AG09309 (cell line): ENCODE results near the gene TTPAL.

Source experiments
- DNase-seq: peaks from one replicate; pipeline ENCODE4 v3.0.0-alpha.2; 2010; ENCODE audit warnings: low read depth
- H3K4me3 ChIP-seq: 2 replicates; pipeline ENCODE4 v1.5.1; 2011; ENCODE audit warnings: mild to moderate bottlenecking, low read depth, low read length, moderate library complexity; ENCODE audit not compliant: control insufficient read depth
- TF ChIP-seq, protein P1 (sequence below): IDR thresholded peaks from 2 replicates; pipeline ENCODE4 v1.5.1; 2011; ENCODE audit warnings: mild to moderate bottlenecking, low read depth, low read length, inconsistent platforms; ENCODE audit not compliant: insufficient read depth, control insufficient read depth; ENCODE audit errors: missing control alignments

The TTPAL gene

DNA sequence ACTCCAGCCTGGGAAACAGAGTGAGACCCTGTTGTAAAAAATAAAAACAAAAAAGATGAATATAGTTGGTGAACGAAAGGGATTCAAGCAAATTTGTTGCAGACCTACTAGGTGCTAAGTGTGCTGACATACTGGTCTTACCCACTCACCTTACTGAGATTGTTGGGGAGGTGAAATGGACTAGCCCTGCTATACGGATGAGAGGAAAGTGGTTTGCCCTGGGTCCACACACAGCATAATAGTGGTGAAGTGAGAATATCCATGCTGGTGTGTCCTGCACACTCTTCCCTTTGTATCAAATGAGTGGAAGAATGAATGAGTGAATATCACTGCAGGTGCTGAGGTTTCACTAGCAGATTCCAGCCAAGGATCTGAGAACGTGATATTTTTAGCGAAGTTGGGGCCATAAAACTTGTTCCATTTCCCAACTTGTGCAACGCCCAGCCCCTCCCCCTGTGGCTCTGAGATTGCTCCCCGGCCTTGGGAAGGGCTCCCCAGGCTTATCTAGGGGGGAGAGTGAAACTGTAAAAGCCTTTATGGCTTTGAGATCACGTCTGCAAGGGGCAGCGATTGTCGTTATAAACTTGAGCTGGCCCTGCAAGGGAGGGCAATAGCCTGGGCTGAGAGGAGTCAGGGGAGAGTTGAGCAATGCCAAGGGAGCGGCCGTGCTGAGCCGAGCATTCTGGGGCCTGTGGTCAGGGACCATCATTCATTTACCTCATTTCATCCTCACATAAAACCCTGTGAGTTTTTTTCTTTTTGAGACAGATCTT, 33.2 kb upstream of the TTPAL start:
- no peak overlapping the region for H3K4me3 ChIP-seq
- peak; percentile 32 for DNase-seq
- TF ChIP-seq, protein P1, sequence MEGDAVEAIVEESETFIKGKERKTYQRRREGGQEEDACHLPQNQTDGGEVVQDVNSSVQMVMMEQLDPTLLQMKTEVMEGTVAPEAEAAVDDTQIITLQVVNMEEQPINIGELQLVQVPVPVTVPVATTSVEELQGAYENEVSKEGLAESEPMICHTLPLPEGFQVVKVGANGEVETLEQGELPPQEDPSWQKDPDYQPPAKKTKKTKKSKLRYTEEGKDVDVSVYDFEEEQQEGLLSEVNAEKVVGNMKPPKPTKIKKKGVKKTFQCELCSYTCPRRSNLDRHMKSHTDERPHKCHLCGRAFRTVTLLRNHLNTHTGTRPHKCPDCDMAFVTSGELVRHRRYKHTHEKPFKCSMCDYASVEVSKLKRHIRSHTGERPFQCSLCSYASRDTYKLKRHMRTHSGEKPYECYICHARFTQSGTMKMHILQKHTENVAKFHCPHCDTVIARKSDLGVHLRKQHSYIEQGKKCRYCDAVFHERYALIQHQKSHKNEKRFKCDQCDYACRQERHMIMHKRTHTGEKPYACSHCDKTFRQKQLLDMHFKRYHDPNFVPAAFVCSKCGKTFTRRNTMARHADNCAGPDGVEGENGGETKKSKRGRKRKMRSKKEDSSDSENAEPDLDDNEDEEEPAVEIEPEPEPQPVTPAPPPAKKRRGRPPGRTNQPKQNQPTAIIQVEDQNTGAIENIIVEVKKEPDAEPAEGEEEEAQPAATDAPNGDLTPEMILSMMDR = no peak

DNA sequence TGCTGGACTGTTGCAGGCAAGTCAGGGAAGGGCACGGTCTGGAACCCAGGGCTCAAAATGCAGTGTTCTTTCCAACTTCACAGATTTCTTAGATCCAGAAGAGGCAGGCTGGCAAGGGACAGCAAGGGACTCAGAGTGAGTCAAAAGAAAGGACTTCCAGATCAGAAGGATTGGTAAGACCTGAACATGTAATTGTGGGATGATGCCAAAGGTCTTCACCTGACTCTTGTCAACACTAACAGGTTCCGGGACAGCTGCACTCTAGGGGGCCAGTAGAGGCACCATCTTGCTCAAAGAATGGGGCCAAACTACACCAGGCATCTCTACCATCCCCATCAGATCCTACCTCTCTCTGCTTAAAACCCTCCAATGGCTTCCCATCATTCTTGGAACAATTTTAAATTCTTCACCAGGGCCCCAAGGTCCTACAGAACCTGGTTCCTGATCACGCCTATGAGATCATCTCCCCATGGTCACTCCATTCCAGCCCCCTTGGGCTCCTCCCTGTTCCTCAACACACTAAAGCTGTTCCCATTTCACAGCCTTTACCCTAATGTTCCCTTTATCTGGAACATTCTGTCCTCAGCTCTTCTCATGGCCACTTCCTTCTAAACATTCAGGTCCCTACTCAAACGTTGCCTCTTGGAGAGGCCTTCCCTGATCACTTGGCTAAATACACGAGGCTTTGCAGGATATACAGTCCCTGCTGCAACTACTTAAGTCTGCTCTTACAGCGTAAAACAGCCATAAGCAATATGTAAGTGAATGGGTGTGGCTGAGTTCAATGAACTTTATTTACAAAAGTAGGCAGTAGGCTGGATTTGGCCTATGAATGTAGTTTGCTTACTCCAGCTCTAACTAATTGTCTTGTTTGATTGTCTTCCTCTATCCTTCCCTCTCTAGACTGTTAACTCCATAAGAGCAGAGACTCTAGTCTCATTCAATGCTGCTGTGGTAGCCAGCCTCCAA, 29.6 kb upstream of the TTPAL start:
- no peak for DNase-seq
- TF ChIP-seq, protein P1 = no peak
- no peak overlapping the region for H3K4me3 ChIP-seq

DNA sequence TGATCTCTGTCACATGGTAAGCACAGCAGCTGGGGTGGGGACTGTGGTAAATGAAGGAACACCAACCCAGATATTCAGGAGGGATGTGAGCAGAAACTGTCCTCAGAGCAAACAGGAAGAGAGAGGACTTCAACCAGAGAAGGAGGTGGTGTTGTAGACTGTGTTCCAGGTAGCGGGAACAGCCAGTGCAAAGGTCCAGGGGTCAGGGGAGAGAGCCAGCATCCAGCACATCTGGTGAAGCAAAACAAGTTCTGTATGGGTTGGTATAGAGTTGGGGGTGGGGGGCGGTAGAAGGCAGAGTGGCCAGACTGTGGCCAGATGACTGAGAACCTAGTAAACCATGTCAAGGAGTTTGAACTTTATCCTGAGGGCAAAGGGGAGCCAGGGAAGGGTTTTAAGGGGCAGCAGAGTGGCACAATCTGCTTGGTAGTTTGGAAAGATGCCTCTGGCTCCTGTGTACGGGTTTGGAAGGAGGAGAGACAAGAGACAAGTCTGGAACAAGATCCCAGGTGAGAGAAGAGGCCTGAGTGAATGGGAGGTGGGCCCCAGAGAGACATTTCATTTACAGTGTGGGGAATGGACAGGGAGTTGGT, 27.8 kb upstream of the TTPAL start:
- no peak overlapping the region for H3K4me3 ChIP-seq
- DNase-seq = no peak
- TF ChIP-seq, protein P1 = no peak

DNA sequence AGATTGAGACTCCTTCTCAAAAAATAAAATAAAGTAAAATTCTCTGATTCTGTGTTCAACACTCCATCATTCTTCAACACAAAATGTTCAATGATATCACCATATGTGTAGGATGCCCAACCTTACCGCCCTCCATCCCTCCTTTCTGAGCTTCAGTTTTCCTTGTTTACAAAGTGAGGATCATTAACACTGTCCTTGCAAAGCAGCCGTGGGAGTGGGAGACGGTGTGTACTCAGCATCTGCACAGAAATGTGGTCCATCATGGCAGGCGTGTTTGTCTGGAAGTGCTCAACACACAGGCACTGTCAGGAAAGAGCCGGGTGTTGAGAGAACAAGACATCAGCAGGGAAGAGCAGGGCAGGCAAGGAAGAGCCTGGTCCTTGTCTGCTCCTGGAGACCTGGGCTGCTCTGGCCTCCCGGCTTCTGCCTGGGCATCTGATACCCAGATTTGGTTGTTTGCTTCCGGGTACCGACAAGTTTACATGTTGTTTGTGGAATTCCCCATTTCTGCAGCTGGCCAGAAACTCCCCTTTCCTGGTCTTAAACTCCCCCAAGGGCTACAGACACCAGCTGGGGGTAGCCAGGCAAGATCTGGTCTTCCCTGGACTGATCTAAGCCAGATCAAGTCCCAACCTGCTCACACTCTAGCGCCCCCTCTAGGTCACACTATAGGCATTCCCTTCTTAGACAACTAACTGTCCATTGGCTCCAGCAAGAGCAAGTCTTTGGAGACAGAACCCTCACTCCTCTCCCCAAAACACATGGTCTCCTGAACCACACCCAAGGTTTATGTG, 26.7 kb upstream of the TTPAL start:
- DNase-seq = no peak
- TF ChIP-seq, protein P1 = peak; percentile 23
- no peak overlapping the region for H3K4me3 ChIP-seq

DNA sequence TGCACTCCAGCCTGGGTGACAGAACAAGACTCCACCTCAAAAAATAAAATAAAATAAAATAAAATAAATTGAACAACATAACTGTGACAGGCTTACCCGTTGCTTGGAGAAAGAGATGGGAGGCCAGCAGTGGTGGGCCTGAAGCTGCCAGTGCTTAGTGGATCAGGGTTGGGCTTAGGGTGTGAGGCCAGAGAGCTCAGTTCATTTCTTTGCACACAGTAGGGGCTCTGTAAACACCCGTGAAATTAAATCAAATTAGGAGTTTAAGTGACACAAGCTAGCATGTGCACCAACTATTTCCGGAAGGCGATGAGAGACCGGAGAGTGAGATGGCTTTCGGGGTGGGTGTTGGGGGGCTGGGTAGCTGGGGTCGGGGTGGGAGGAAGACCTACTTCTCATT, 25.8 kb upstream of the TTPAL start:
- no peak overlapping the region for H3K4me3 ChIP-seq
- TF ChIP-seq, protein P1 = no peak
- no peak for DNase-seq

DNA sequence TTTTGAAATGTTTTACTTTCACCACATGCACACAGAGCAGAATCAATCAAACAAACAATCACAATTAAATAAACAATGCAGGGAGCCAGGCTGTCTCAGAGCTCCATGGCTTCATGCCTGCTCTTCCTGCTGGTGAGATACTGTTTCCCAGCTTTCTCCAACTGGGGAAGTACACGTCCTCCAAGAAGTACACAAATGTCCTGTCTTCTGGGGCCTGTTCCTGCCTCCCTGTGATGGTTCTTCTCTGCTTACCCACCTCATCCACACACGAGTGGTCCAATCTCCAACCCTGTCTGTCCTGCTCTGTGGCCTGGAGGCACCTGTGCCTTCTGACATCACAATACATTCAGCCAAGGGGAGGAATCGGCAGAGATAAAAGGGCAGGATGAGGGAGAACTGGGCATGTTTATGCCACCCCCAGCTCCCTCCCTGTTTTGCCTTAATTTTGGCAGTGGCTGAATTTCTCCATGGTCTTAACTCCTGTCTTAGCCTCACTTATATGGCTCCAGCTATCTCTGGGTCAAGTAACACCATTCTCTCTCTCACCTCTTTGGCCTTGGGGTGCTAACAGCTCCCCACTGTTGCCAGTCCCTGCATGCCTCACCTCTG, 25.3 kb upstream of the TTPAL start:
- H3K4me3 ChIP-seq = no peak overlapping the region
- no peak for DNase-seq
- TF ChIP-seq, protein P1 = no peak
